Measurements from ENCODE around the gene PRDM7.
"Not testable (repeated sequence)": the region's sequence is repeated elsewhere in the genome, so short reads cannot be mapped to it uniquely, and the experiment has no call there.

PRDM7 gene

DNA sequence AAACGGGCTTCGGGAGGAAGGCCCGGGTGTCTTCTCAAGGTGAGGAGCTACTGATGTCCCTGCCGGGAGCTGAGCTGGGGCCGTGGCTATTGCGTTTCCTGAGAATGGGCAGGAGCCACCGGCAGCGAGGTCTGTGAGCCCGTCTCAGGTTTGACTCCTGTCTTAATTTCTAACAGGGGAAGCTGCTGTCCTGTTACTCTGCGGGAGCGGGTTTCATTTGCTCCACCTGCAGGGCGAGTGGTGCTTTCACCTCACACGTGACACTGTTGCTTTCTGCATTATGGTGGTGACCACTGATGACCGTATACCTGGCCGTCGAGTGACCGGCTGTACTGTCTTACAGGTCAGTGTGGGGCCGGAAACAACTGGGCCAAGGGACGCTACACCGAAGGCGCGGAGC is 17.7 kb upstream of the PRDM7 start:
- not testable (repeated sequence) for H3K36me3 ChIP-seq (ENCODE audit: control insufficient read depth, low read depth, low read length); H3K27ac ChIP-seq (ENCODE audit: low read length); H3K9ac ChIP-seq (ENCODE audit: low read length); H3K27me3 ChIP-seq (ENCODE audit: control insufficient read depth, insufficient read depth, low read length); H3K4me3 ChIP-seq (ENCODE audit: low read length); H3K9me3 ChIP-seq (ENCODE audit: control insufficient read depth, low read depth, low read length); H3K4me1 ChIP-seq (ENCODE audit: control insufficient read depth, low read depth, low read length)

DNA sequence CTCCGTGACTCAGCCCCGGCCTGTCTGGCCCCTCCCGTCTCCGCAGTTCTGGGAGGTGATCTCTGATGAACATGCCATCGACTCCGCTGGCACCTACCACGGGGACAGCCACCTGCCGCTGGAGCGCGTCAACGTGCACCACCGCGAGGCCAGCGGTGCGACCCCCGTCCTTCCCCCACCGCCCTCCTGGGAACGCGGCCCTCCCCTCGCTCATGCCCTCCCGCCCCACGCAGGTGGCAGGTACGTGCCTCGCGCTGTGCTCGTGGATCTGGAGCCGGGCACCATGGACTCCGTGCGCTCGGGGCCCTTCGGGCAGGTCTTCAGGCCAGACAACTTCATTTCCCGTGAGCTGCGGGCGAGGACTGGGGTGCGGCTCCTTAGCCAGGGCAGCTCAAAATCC is 17.2 kb upstream of the PRDM7 start:
- H3K27me3 ChIP-seq (ENCODE audit: control insufficient read depth, insufficient read depth, low read length); H3K9ac ChIP-seq (ENCODE audit: low read length); H3K36me3 ChIP-seq (ENCODE audit: control insufficient read depth, low read depth, low read length); H3K9me3 ChIP-seq (ENCODE audit: control insufficient read depth, low read depth, low read length); H3K4me1 ChIP-seq (ENCODE audit: control insufficient read depth, low read depth, low read length); H3K4me3 ChIP-seq (ENCODE audit: low read length); H3K27ac ChIP-seq (ENCODE audit: low read length): not testable (repeated sequence)

DNA sequence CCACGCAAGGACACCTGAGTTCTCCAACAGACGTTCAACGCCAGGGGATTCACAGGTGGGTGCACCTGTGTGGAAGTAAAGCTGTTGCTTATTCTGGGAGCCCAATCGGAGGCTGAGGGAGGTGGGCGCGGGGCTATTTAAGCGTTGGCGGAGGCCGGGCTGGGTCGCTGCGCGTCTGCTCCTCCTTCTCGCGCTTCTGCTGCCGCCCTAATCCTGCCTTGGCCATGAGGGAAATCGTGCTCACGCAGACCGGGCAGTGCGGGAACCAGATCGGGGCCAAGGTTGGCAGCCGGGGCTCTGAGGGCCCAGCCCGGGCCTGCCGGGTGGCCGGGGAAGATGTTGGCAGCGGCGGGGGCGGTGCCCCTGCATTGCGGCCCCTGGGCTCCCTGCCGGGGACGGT is 16.7 kb upstream of the PRDM7 start:
- H3K36me3 ChIP-seq (ENCODE audit: control insufficient read depth, low read depth, low read length); H3K4me1 ChIP-seq (ENCODE audit: control insufficient read depth, low read depth, low read length); H3K27me3 ChIP-seq (ENCODE audit: control insufficient read depth, insufficient read depth, low read length); H3K9me3 ChIP-seq (ENCODE audit: control insufficient read depth, low read depth, low read length); H3K9ac ChIP-seq (ENCODE audit: low read length); H3K4me3 ChIP-seq (ENCODE audit: low read length); H3K27ac ChIP-seq (ENCODE audit: low read length): not testable (repeated sequence)

DNA sequence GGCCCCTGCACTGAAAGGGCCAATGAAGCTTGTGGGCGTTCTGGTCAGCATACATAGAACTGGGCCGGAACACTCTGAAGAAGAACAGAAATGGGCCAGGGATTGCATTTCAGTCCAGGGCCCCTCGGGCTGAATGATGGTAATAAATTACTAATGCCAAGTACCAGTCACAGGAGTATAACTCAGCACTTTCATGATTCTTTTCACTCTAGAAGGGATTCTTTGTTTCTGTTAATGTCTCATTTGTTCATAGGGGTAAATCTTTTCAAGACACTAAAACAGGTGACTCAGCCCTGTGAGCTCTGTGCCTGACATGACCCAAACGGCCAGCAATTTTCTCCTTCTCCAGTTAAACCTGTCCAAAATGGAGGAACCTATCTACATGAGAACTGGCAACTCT is 15.7 kb upstream of the PRDM7 start:
- not testable (repeated sequence) for H3K9me3 ChIP-seq (ENCODE audit: control insufficient read depth, low read depth, low read length); H3K27me3 ChIP-seq (ENCODE audit: control insufficient read depth, insufficient read depth, low read length); H3K4me3 ChIP-seq (ENCODE audit: low read length); H3K9ac ChIP-seq (ENCODE audit: low read length); H3K27ac ChIP-seq (ENCODE audit: low read length); H3K36me3 ChIP-seq (ENCODE audit: control insufficient read depth, low read depth, low read length); H3K4me1 ChIP-seq (ENCODE audit: control insufficient read depth, low read depth, low read length)

DNA sequence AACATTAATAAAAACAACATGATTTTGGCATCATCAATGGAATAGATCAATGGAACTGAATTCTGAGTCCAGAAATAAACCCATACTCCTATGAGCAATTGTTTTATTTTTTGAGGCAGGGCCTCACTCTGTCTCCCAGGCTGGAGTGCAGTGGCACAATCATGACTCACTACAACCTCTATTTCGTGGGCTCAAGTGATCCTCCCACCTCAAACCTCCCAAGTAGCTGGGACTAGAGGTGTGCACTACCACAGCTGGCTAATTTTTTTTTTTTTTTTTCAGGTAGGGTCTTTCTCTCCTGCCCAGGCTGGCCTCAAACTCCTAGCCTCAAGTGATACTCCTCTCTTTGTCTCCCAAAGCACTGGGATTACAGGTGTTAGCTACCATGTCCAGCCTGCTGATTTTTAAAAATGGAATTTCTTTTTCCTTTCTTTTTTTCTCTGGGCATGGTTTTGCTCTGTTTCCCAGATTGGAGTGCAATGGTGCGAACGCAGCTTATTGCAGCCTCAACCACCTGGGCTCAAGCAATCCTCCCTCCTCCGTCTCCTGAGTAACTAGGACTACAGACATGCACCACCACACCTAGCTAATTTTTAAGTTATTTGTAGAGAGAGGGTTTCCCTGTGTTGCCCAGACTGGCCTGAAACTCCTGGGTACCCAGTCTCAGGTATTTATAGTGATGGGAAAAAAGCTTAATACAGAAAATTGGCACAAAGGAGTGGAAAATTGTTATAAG is 7.3 kb upstream of the PRDM7 start:
- H3K9ac ChIP-seq (ENCODE audit: low read length): no peak overlapping the region
- no peaks in the 10 kb centered on the region for H3K36me3 ChIP-seq (ENCODE audit: control insufficient read depth, low read depth, low read length)
- H3K9me3 ChIP-seq (ENCODE audit: control insufficient read depth, low read depth, low read length): no peaks in the 10 kb centered on the region
- peaks cover 5% of the 10 kb centered on the region for H3K27me3 ChIP-seq (ENCODE audit: control insufficient read depth, insufficient read depth, low read length)
- H3K4me1 ChIP-seq (ENCODE audit: control insufficient read depth, low read depth, low read length): no peaks in the 10 kb centered on the region
- H3K27ac ChIP-seq (ENCODE audit: low read length): no peak overlapping the region
- no peak overlapping the region for H3K4me3 ChIP-seq (ENCODE audit: low read length)

DNA sequence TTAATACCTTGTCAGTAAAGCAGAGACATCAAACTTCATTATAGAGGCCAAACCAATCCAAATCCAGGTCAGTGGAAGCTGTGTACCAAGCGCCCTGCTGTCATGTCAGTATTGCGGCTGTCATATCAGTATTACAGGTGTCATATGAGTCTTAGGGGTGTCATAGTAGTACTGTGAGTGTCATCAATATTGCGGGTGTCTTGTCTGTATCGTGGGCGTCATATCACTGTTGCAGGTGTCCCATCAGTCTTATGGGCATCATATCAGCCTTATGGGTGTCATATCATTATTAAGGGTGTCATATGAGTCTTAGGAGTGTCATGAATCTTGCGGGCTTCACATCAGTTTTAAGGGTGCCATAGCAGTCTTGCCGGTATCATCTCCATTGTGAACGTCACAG is 6.0 kb upstream of the PRDM7 start:
- peaks cover 17% of the 10 kb centered on the region for H3K27me3 ChIP-seq (ENCODE audit: control insufficient read depth, insufficient read depth, low read length)
- H3K4me1 ChIP-seq (ENCODE audit: control insufficient read depth, low read depth, low read length): no peaks in the 10 kb centered on the region
- H3K4me3 ChIP-seq (ENCODE audit: low read length): no peak overlapping the region
- H3K9ac ChIP-seq (ENCODE audit: low read length): no peak overlapping the region
- H3K9me3 ChIP-seq (ENCODE audit: control insufficient read depth, low read depth, low read length): no peaks in the 10 kb centered on the region
- no peaks in the 10 kb centered on the region for H3K36me3 ChIP-seq (ENCODE audit: control insufficient read depth, low read depth, low read length)
- no peak overlapping the region for H3K27ac ChIP-seq (ENCODE audit: low read length)

DNA sequence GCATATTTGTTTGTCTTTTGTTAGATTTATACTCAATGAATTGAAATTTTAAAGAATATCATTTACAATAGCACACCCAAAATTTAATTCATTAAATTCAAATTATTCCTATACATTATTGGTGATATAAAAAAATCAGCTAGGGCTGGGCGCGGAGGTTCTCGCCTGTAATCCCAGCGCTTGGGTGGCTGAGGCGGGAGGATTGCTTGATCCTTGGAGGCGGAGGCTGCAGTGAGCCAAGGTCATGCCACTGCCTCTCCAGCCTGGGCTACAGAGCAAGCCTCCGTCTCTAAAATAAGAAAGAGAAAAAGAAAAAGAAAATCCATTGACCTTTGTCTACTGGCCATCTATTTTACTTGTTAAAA is 4.5 kb upstream of the PRDM7 start:
- no peak overlapping the region for H3K4me3 ChIP-seq (ENCODE audit: low read length)
- H3K9ac ChIP-seq (ENCODE audit: low read length): no peak overlapping the region
- no peaks in the 10 kb centered on the region for H3K9me3 ChIP-seq (ENCODE audit: control insufficient read depth, low read depth, low read length)
- no peak overlapping the region for H3K27ac ChIP-seq (ENCODE audit: low read length)
- no peaks in the 10 kb centered on the region for H3K36me3 ChIP-seq (ENCODE audit: control insufficient read depth, low read depth, low read length)
- H3K4me1 ChIP-seq (ENCODE audit: control insufficient read depth, low read depth, low read length): peaks cover 2% of the 10 kb centered on the region
- peaks cover 26% of the 10 kb centered on the region for H3K27me3 ChIP-seq (ENCODE audit: control insufficient read depth, insufficient read depth, low read length)

DNA sequence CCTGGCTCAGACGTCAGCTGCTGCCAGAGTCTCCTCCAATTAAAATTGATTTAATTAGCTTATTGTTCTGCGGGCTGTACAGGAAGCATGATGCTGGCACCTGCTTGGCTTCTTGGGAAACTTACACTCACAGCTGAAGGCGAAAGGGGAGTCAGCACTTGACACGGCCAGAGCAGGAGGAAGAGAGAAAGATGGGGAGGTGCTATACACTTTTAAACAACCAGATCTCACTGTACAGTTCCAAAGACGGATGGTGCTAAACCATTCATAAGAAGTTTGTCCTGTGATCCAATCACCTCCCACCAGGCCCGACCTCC is 1.4 kb upstream of the PRDM7 start:
- Histone ChIP-seq H3K9me3 (ENCODE audit: control insufficient read depth, low read depth, low read length) (no peaks in the 10 kb centered on the region), H3K4me1 (ENCODE audit: control insufficient read depth, low read depth, low read length) (peaks cover 2% of the 10 kb centered on the region), H3K9ac (ENCODE audit: low read length) (no peak overlapping the region), H3K27me3 (ENCODE audit: control insufficient read depth, insufficient read depth, low read length) (peaks cover 35% of the 10 kb centered on the region), H3K27ac (ENCODE audit: low read length) (no peak overlapping the region), H3K4me3 (ENCODE audit: low read length) (no peak overlapping the region), H3K36me3 (ENCODE audit: control insufficient read depth, low read depth, low read length) (no peaks in the 10 kb centered on the region)

DNA sequence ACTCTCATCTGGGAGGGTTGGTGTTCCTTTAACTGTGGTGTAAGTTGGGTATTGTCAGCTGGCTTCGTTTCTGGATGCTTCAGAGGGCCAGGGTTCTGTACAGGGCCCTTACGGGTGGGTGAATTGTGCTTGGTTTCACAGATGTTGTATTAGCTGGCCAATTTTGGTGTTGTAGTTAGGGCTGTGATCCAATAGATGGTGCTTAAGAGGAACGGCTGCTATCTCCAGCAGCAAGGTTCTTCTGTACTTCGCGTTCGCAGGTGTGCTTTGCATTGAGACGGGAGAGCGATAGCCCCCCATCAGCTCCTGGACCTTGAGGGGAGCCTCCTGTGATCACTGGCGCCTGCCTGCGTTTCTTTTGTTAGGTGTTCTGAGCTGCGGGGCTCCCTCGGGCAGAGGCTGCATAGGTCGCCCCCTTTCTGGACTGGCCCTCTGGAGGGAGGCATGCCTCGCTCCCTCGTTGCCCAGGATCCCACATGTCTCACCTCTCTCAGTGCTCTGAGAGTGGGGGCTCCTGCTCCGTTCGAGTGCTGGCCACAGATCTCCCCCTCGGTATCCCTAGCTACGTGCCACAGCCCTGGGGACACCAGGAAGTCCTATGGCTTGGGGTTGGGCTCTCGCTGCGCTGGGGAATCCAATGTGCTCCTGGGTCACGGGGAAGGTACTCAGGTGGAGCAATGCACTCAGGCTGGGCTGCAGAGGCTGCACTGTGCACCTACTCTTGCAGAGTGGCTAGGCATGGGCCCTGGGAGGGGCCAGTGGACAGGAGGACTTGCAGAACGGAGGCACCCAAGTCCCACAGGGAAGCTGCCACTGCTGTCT is 837 bp upstream of the PRDM7 start:
- H3K27ac ChIP-seq (ENCODE audit: low read length): no peak overlapping the region
- peaks cover 35% of the 10 kb centered on the region for H3K27me3 ChIP-seq (ENCODE audit: control insufficient read depth, insufficient read depth, low read length)
- peak overlapping the region; percentile 44 for H3K9ac ChIP-seq (ENCODE audit: low read length)
- H3K36me3 ChIP-seq (ENCODE audit: control insufficient read depth, low read depth, low read length): no peaks in the 10 kb centered on the region
- no peaks in the 10 kb centered on the region for H3K9me3 ChIP-seq (ENCODE audit: control insufficient read depth, low read depth, low read length)
- H3K4me3 ChIP-seq (ENCODE audit: low read length): peak overlapping the region; percentile 32
- peaks cover 2% of the 10 kb centered on the region for H3K4me1 ChIP-seq (ENCODE audit: control insufficient read depth, low read depth, low read length)

DNA sequence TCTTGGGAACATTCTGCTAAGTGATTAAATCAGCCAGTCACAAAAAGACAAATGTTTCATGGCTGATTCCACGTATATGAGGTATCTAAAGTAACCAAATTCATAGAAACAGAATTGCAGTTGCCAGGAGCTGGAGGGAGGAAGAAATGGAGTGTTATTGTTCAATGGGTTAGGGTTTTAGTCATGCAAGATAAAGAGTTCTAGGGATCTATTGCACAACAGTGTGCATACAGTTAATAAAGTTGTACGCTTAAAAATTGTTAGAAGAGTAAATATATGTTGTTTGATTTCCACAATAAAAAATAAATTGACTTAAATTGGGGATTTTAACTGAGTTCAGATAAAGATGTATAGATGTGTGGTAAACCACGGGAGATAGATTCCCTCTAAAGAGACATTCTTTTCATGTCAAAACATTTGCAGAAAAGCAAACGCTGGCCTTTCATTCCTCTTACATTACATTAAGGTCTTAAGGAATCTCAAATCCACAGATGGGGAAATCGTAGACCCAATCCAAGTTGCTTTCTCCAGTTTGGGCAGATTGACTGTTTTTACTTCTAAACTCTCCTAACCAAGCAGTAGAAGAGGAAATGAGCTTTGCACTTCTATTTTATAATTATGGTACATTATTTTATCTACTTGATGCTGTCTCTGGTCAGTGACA is 4.6 kb downstream of the PRDM7 start:
- Histone ChIP-seq H3K9me3 (ENCODE audit: control insufficient read depth, low read depth, low read length) (no peaks in the 10 kb centered on the region), H3K27me3 (ENCODE audit: control insufficient read depth, insufficient read depth, low read length) (peaks cover 13% of the 10 kb centered on the region), H3K36me3 (ENCODE audit: control insufficient read depth, low read depth, low read length) (no peaks in the 10 kb centered on the region), H3K4me3 (ENCODE audit: low read length) (no peak overlapping the region), H3K9ac (ENCODE audit: low read length) (no peak overlapping the region), H3K27ac (ENCODE audit: low read length) (no peak overlapping the region), H3K4me1 (ENCODE audit: control insufficient read depth, low read depth, low read length) (peaks cover 2% of the 10 kb centered on the region)

DNA sequence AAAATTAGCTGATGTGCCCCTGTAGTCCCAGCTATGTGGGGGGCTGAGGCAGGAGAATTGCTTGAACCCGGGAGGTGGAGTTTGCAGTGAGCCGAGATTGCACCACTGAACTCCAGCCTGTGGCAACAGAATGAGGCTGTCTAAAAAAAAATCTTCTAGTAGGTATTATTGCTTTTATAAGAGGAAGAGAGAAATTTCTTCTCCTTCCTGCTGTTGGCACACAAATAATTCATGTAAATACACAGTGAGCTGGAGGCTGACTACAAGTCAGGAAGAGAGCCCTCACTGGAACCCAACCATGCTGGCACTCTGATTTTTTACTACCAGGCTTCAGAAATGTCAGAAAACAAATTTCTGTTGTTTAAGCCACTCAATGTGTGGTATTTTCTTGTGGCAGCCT is 6.7 kb downstream of the PRDM7 start:
- Histone ChIP-seq H3K9ac (ENCODE audit: low read length) (no peak overlapping the region), H3K4me3 (ENCODE audit: low read length) (no peak overlapping the region), H3K4me1 (ENCODE audit: control insufficient read depth, low read depth, low read length) (no peaks in the 10 kb centered on the region), H3K9me3 (ENCODE audit: control insufficient read depth, low read depth, low read length) (no peaks in the 10 kb centered on the region), H3K36me3 (ENCODE audit: control insufficient read depth, low read depth, low read length) (no peaks in the 10 kb centered on the region), H3K27ac (ENCODE audit: low read length) (no peak overlapping the region), H3K27me3 (ENCODE audit: control insufficient read depth, insufficient read depth, low read length) (no peaks in the 10 kb centered on the region)

DNA sequence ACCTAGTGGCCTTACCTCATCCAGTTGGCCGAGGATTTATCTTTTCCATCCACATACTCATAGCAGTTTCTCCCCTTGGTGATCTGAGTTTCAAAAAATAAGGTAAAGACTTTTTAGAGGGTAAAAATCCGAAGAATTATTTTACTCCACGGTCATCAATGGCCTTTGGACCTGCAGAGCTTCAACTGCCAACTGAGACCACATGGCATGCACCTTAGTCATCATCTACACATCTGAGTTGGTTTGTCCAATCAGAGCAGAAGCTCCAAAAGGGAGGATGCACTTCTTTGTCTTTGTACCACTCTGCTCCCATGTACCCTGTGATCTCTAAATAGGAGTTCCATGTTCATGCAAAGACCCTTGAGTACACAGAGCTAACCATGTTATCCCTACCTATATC is 15.7 kb downstream of the PRDM7 start:
- Histone ChIP-seq H3K27me3 (ENCODE audit: control insufficient read depth, insufficient read depth, low read length) (peaks cover 8% of the 10 kb centered on the region), H3K27ac (ENCODE audit: low read length) (no peak overlapping the region), H3K4me1 (ENCODE audit: control insufficient read depth, low read depth, low read length) (no peaks in the 10 kb centered on the region), H3K36me3 (ENCODE audit: control insufficient read depth, low read depth, low read length) (no peaks in the 10 kb centered on the region), H3K4me3 (ENCODE audit: low read length) (no peak overlapping the region), H3K9ac (ENCODE audit: low read length) (no peak overlapping the region), H3K9me3 (ENCODE audit: control insufficient read depth, low read depth, low read length) (no peaks in the 10 kb centered on the region)
